ENCODE measurements around the gene DTX3.

- TF ChIP-seq YY1 (tag by site-specific recombination; IDR thresholded peaks at IDR 0.05), result no peak
- TF ChIP-seq ZNF776 (tag by site-specific recombination; IDR thresholded peaks at IDR 0.05; ENCODE audit: borderline replicate concordance), result no peak
- peak; percentile 93 for TF ChIP-seq CTCF (tag by site-specific recombination; IDR thresholded peaks at IDR 0.05)
- no peak for TF ChIP-seq ATF2 (tag by site-specific recombination; IDR thresholded peaks at IDR 0.05; ENCODE audit: low read depth)
- TF ChIP-seq ZNF362 (tag by site-specific recombination; IDR thresholded peaks at IDR 0.05), result no peak
- peak; percentile 92 for TF ChIP-seq ZNF600 (tag by site-specific recombination; IDR thresholded peaks at IDR 0.05)
- TF ChIP-seq HOXA7 (CRISPR knock-in tag; IDR thresholded peaks at IDR 0.05; ENCODE audit: borderline replicate concordance), result no peak
- TF ChIP-seq ZNF785 (tag by site-specific recombination; IDR thresholded peaks at IDR 0.05), result no peak
- TF ChIP-seq KLF1 (tag by site-specific recombination; IDR thresholded peaks at IDR 0.05), result peak; percentile 55
- peak; percentile 79; the same call in 1 of the 2 replicates for TF ChIP-seq KLF8 (tag by site-specific recombination; IDR thresholded peaks at IDR 0.05)
- TF ChIP-seq ZNF121 (tag by site-specific recombination; IDR thresholded peaks at IDR 0.05), result no peak
- TF ChIP-seq TCF7L2 (IDR thresholded peaks at IDR 0.05; ENCODE audit: borderline replicate concordance, low read depth, low read length), result no peak
Observed at GRCh38 chr12:57632958-57633840, 28.6 kb downstream of the DTX3 start, which contains the start of gene B4GALNT1.
